ENCODE data around the gene ZNF526. TPM values are rescaled to one million over a fixed set of nuclear protein-coding genes. Genes with fewer than 3 reads are reported as not detected.

ZNF526 gene
- 8.1 and 9.6 TPM in 2 replicates for total RNA-seq

GRCh38 chr19:42219812-42220750, at the start of gene ZNF526:
ZNF526 (plus strand) TSS chr19:42220312; CDS start chr19:42224404, 4,092 bp downstream.

GRCh38 chr19:42217520-42218437, 2.3 kb upstream of the ZNF526 start, which contains the start of gene DEDD2:
DEDD2 (minus strand) TSS chr19:42217677; CDS start chr19:42217007, 670 bp downstream.

GRCh38 chr19:42242512-42243409, 22.6 kb downstream of the ZNF526 start, which contains the start of gene GSK3A:
GSK3A (minus strand) TSS chr19:42242602; CDS start chr19:42242465, 137 bp downstream.

GRCh38 chr19:42254850-42255765, 35.0 kb downstream of the ZNF526 start, which contains the start of gene ERF:
ERF (minus strand) TSS chr19:42255128; CDS start chr19:42254999, 129 bp downstream.

GRCh38 chr19:42268704-42269477, 48.8 kb downstream of the ZNF526 start, which contains the start of gene CIC:
CIC (plus strand) TSS chr19:42269252; CDS start chr19:42271784, 2,532 bp downstream.

Other genes with a start within 250 kb of the ZNF526 start
- gene ATP1A3, start 226.1 kb upstream of the ZNF526 start, total RNA-seq = under 0.01 TPM in 1 of 2 replicates, not detected in the other
- under 0.01 and 2.4 TPM in 2 replicates for gene GRIK5, start 150.1 kb upstream of the ZNF526 start, total RNA-seq
- gene ZNF574, start 144.1 kb upstream of the ZNF526 start, total RNA-seq = 14.5 and 18.1 TPM in 2 replicates
- gene POU2F2, start 87.9 kb upstream of the ZNF526 start, total RNA-seq = 0.21 and 1.4 TPM in 2 replicates
- 37.3 and 44.8 TPM in 2 replicates for gene DEDD2, start 2.6 kb upstream of the ZNF526 start, total RNA-seq
- 18.3 and 20.5 TPM in 2 replicates for gene GSK3A, start 22.3 kb downstream of the ZNF526 start, total RNA-seq
- gene ERF, start 34.8 kb downstream of the ZNF526 start, total RNA-seq = 20.2 and 33.0 TPM in 2 replicates
- 13.0 and 18.3 TPM in 2 replicates for gene CIC, start 48.9 kb downstream of the ZNF526 start, total RNA-seq
- under 0.01 and 0.43 TPM in 2 replicates for gene PRR19, start 81.8 kb downstream of the ZNF526 start, total RNA-seq
- gene PAFAH1B3, start 82.3 kb downstream of the ZNF526 start, total RNA-seq = 43.1 and 75.7 TPM in 2 replicates
- gene TMEM145, start 93.0 kb downstream of the ZNF526 start, total RNA-seq = not detected in 2 replicates
- 14.5 and 15.1 TPM in 2 replicates for gene MEGF8, start 105.3 kb downstream of the ZNF526 start, total RNA-seq
- 0.72 TPM in 1 of 2 replicates, not detected in the other for gene CNFN, start 170.0 kb downstream of the ZNF526 start, total RNA-seq
- gene LIPE, start 207.1 kb downstream of the ZNF526 start, total RNA-seq = 4.1 and 12.8 TPM in 2 replicates
- 1.2 and 3.8 TPM in 2 replicates for gene CXCL17, start 222.6 kb downstream of the ZNF526 start, total RNA-seq